ENCODE results near the gene PLAAT3. TPM values are rescaled to one million over a fixed set of nuclear protein-coding genes. Genes with fewer than 3 reads are reported as not detected.
"Not testable (repeated sequence)": the region's sequence is repeated elsewhere in the genome, so short reads cannot be mapped to it uniquely, and the experiment has no call there.

Gene PLAAT3
- total RNA-seq, 1 experiment from 2014 or later, result 0.48 TPM

- DNase-seq, result no peak
- no peak overlapping the region for H3K27ac ChIP-seq (ENCODE audit: low read length)
- H3K9me3 ChIP-seq (ENCODE audit: low read length), result peaks cover 3% of the 10 kb centered on the region; the same call in 1 of the 2 replicates
- no peaks in the 10 kb centered on the region for H3K9me2 ChIP-seq (replicated peaks; ENCODE audit: insufficient read depth, low read length)
- no peak overlapping the region for H2AFZ ChIP-seq (ENCODE audit: low read length)
- no peaks in the 10 kb centered on the region for H3K79me2 ChIP-seq (ENCODE audit: low read length)
- H4K20me1 ChIP-seq (ENCODE audit: insufficient read depth, low read depth, low read length), result no peaks in the 10 kb centered on the region
- no peak overlapping the region for H3K4me3 ChIP-seq (ENCODE audit: low read length)
- no peaks in the 10 kb centered on the region for H3K36me3 ChIP-seq (ENCODE audit: insufficient read depth, low read length)
- 0 out of 2 replicates have a peak, but pooled peaks cover 2% of the 10 kb centered on the region for H3K27me3 ChIP-seq (ENCODE audit: low read length)
- no peaks in the 10 kb centered on the region for H3K4me1 ChIP-seq (ENCODE audit: low read length)
- no peak overlapping the region for H3K4me2 ChIP-seq (ENCODE audit: low read depth, low read length, poor library complexity, severe bottlenecking)
- no peak overlapping the region for H3K9ac ChIP-seq (ENCODE audit: low read length)
Measured at GRCh38 chr11:63586451-63587166, 27.6 kb downstream of the PLAAT3 start.

GRCh38 chr11:63583357-63583677 lies 30.9 kb downstream of the PLAAT3 start:
- no peak overlapping the region for H3K4me2 ChIP-seq (ENCODE audit: low read depth, low read length, poor library complexity, severe bottlenecking)
- no peak overlapping the region for H2AFZ ChIP-seq (ENCODE audit: low read length)
- peaks cover 3% of the 10 kb centered on the region; the same call in 1 of the 2 replicates for H3K9me3 ChIP-seq (ENCODE audit: low read length)
- no peaks in the 10 kb centered on the region for H3K36me3 ChIP-seq (ENCODE audit: insufficient read depth, low read length)
- no peak for DNase-seq
- H3K9ac ChIP-seq (ENCODE audit: low read length), result no peak overlapping the region
- H3K4me1 ChIP-seq (ENCODE audit: low read length), result no peaks in the 10 kb centered on the region
- H3K4me3 ChIP-seq (ENCODE audit: low read length), result no peak overlapping the region
- H3K27ac ChIP-seq (ENCODE audit: low read length), result no peak overlapping the region
- H4K20me1 ChIP-seq (ENCODE audit: insufficient read depth, low read depth, low read length), result no peaks in the 10 kb centered on the region
- H3K79me2 ChIP-seq (ENCODE audit: low read length), result no peaks in the 10 kb centered on the region
- 0 out of 2 replicates have a peak, but pooled peaks cover 2% of the 10 kb centered on the region for H3K27me3 ChIP-seq (ENCODE audit: low read length)
- no peaks in the 10 kb centered on the region for H3K9me2 ChIP-seq (replicated peaks; ENCODE audit: insufficient read depth, low read length)

GRCh38 chr11:63581224-63581623 lies 33.0 kb downstream of the PLAAT3 start:
- not testable (repeated sequence) for H3K4me2 ChIP-seq (ENCODE audit: low read depth, low read length, poor library complexity, severe bottlenecking); H4K20me1 ChIP-seq (ENCODE audit: insufficient read depth, low read depth, low read length); H3K4me1 ChIP-seq (ENCODE audit: low read length); H3K9ac ChIP-seq (ENCODE audit: low read length); H3K9me2 ChIP-seq (replicated peaks; ENCODE audit: insufficient read depth, low read length); H3K27me3 ChIP-seq (ENCODE audit: low read length); H3K79me2 ChIP-seq (ENCODE audit: low read length); H3K9me3 ChIP-seq (ENCODE audit: low read length); DNase-seq; H3K4me3 ChIP-seq (ENCODE audit: low read length); H3K27ac ChIP-seq (ENCODE audit: low read length); H3K36me3 ChIP-seq (ENCODE audit: insufficient read depth, low read length); H2AFZ ChIP-seq (ENCODE audit: low read length)

- H4K20me1 ChIP-seq (ENCODE audit: insufficient read depth, low read depth, low read length); H3K4me3 ChIP-seq (ENCODE audit: low read length); DNase-seq; H3K9me3 ChIP-seq (ENCODE audit: low read length); H3K27ac ChIP-seq (ENCODE audit: low read length); H3K4me1 ChIP-seq (ENCODE audit: low read length); H3K4me2 ChIP-seq (ENCODE audit: low read depth, low read length, poor library complexity, severe bottlenecking); H3K27me3 ChIP-seq (ENCODE audit: low read length); H3K9me2 ChIP-seq (replicated peaks; ENCODE audit: insufficient read depth, low read length); H2AFZ ChIP-seq (ENCODE audit: low read length); H3K79me2 ChIP-seq (ENCODE audit: low read length); H3K36me3 ChIP-seq (ENCODE audit: insufficient read depth, low read length); H3K9ac ChIP-seq (ENCODE audit: low read length): not testable (repeated sequence)
Measured at GRCh38 chr11:63578882-63579281, 35.4 kb downstream of the PLAAT3 start.

- H3K9ac ChIP-seq (ENCODE audit: low read length), result no peak overlapping the region
- H3K4me1 ChIP-seq (ENCODE audit: low read length), result no peaks in the 10 kb centered on the region
- no peak for DNase-seq
- no peak overlapping the region for H3K27ac ChIP-seq (ENCODE audit: low read length)
- H3K36me3 ChIP-seq (ENCODE audit: insufficient read depth, low read length), result no peaks in the 10 kb centered on the region
- H3K9me2 ChIP-seq (replicated peaks; ENCODE audit: insufficient read depth, low read length), result no peaks in the 10 kb centered on the region
- no peaks in the 10 kb centered on the region for H4K20me1 ChIP-seq (ENCODE audit: insufficient read depth, low read depth, low read length)
- H3K4me3 ChIP-seq (ENCODE audit: low read length), result no peak overlapping the region
- no peak overlapping the region for H2AFZ ChIP-seq (ENCODE audit: low read length)
- no peaks in the 10 kb centered on the region for H3K27me3 ChIP-seq (ENCODE audit: low read length)
- no peaks in the 10 kb centered on the region for H3K9me3 ChIP-seq (ENCODE audit: low read length)
- H3K4me2 ChIP-seq (ENCODE audit: low read depth, low read length, poor library complexity, severe bottlenecking), result no peak overlapping the region
- H3K79me2 ChIP-seq (ENCODE audit: low read length), result no peaks in the 10 kb centered on the region
Measured at GRCh38 chr11:63574856-63575602, 39.2 kb downstream of the PLAAT3 start.

GRCh38 chr11:63573881-63574855 lies 40.1 kb downstream of the PLAAT3 start:
- no peaks in the 10 kb centered on the region for H3K9me2 ChIP-seq (replicated peaks; ENCODE audit: insufficient read depth, low read length)
- no peaks in the 10 kb centered on the region for H3K9me3 ChIP-seq (ENCODE audit: low read length)
- peak; percentile 51 for DNase-seq
- H3K4me3 ChIP-seq (ENCODE audit: low read length), result no peak overlapping the region
- H3K79me2 ChIP-seq (ENCODE audit: low read length), result no peaks in the 10 kb centered on the region
- H3K4me1 ChIP-seq (ENCODE audit: low read length), result no peaks in the 10 kb centered on the region
- no peaks in the 10 kb centered on the region for H4K20me1 ChIP-seq (ENCODE audit: insufficient read depth, low read depth, low read length)
- H2AFZ ChIP-seq (ENCODE audit: low read length), result no peak overlapping the region
- H3K9ac ChIP-seq (ENCODE audit: low read length), result no peak overlapping the region
- no peaks in the 10 kb centered on the region for H3K27me3 ChIP-seq (ENCODE audit: low read length)
- no peak overlapping the region for H3K4me2 ChIP-seq (ENCODE audit: low read depth, low read length, poor library complexity, severe bottlenecking)
- H3K36me3 ChIP-seq (ENCODE audit: insufficient read depth, low read length), result no peaks in the 10 kb centered on the region
- no peak overlapping the region for H3K27ac ChIP-seq (ENCODE audit: low read length)

GRCh38 chr11:63572026-63572688 lies 42.1 kb downstream of the PLAAT3 start:
- no peaks in the 10 kb centered on the region for H3K4me1 ChIP-seq (ENCODE audit: low read length)
- DNase-seq, result peak; percentile 54
- H3K4me3 ChIP-seq (ENCODE audit: low read length), result no peak overlapping the region

More at GRCh38 chr11:63572026-63572688, 42.1 kb downstream of the PLAAT3 start:
- Histone ChIP-seq H3K27me3 (ENCODE audit: low read length) (no peaks in the 10 kb centered on the region), H3K9ac (ENCODE audit: low read length) (no peak overlapping the region), H3K9me2 (replicated peaks; ENCODE audit: insufficient read depth, low read length) (no peaks in the 10 kb centered on the region), H4K20me1 (ENCODE audit: insufficient read depth, low read depth, low read length) (no peaks in the 10 kb centered on the region), H2AFZ (ENCODE audit: low read length) (no peak overlapping the region), H3K9me3 (ENCODE audit: low read length) (no peaks in the 10 kb centered on the region), H3K79me2 (ENCODE audit: low read length) (no peaks in the 10 kb centered on the region), H3K27ac (ENCODE audit: low read length) (no peak overlapping the region), H3K4me2 (ENCODE audit: low read depth, low read length, poor library complexity, severe bottlenecking) (no peak overlapping the region), H3K36me3 (ENCODE audit: insufficient read depth, low read length) (no peaks in the 10 kb centered on the region)

Measured in Karpas-422 (cell line).